Measurements from ENCODE around the gene BCAT1.
"Not testable (repeated sequence)": the region's sequence is repeated elsewhere in the genome, so short reads cannot be mapped to it uniquely, and the experiment has no call there.

The BCAT1 gene

GRCh38 chr12:24970177-24970576 is 21.3 kb upstream of the BCAT1 start:
- H3K36me3 Mint-ChIP-seq (ENCODE audit: low read depth), result no peaks in the 10 kb centered on the region
- peaks cover 3% of the 10 kb centered on the region for H3K9me3 Mint-ChIP-seq
- H3K4me3 Mint-ChIP-seq, result no peak overlapping the region

GRCh38 chr12:24966951-24967564 is 18.2 kb upstream of the BCAT1 start:
- no peak for TF ChIP-seq CTCF (IDR thresholded peaks at IDR 0.05; ENCODE audit: unreplicated experiment in 3 of 3)
- Mint-ChIP-seq H3K4me3 (no peak overlapping the region), H3K9me3 (peaks cover 15% of the 10 kb centered on the region), H3K36me3 (ENCODE audit: low read depth) (no peaks in the 10 kb centered on the region), H3K27ac (no peak overlapping the region), H3K27me3 (ENCODE audit: low read depth) (no peaks in the 10 kb centered on the region), H3K4me1 (no peaks in the 10 kb centered on the region)

More at GRCh38 chr12:24970177-24970576, 21.3 kb upstream of the BCAT1 start:
- peaks cover 1% of the 10 kb centered on the region for H3K4me1 Mint-ChIP-seq
- no peak for TF ChIP-seq CTCF (IDR thresholded peaks at IDR 0.05; ENCODE audit: unreplicated experiment in 3 of 3)
- no peak overlapping the region for H3K27ac Mint-ChIP-seq
- no peaks in the 10 kb centered on the region for H3K27me3 Mint-ChIP-seq (ENCODE audit: low read depth)

- H3K36me3 Mint-ChIP-seq (ENCODE audit: low read depth), result no peaks in the 10 kb centered on the region
- no peaks in the 10 kb centered on the region for H3K4me1 Mint-ChIP-seq
- no peak overlapping the region for H3K4me3 Mint-ChIP-seq
Measured at GRCh38 chr12:24964342-24964741, 15.4 kb upstream of the BCAT1 start.

GRCh38 chr12:24960222-24960855 is 11.4 kb upstream of the BCAT1 start:
- no peak overlapping the region for H3K4me3 Mint-ChIP-seq
- no peaks in the 10 kb centered on the region for H3K27me3 Mint-ChIP-seq (ENCODE audit: low read depth)
- no peaks in the 10 kb centered on the region for H3K36me3 Mint-ChIP-seq (ENCODE audit: low read depth)
- peak in 2 of 3 experiments; percentile 35 to 56 for TF ChIP-seq CTCF (IDR thresholded peaks at IDR 0.05; ENCODE audit: unreplicated experiment in 3 of 3)
- H3K4me1 Mint-ChIP-seq, result no peaks in the 10 kb centered on the region
- no peak overlapping the region for H3K27ac Mint-ChIP-seq
- peaks cover 12% of the 10 kb centered on the region for H3K9me3 Mint-ChIP-seq

More at GRCh38 chr12:24964342-24964741, 15.4 kb upstream of the BCAT1 start:
- H3K9me3 Mint-ChIP-seq, result peaks cover 15% of the 10 kb centered on the region
- no peak overlapping the region for H3K27ac Mint-ChIP-seq
- no peak for TF ChIP-seq CTCF (IDR thresholded peaks at IDR 0.05; ENCODE audit: unreplicated experiment in 3 of 3)
- H3K27me3 Mint-ChIP-seq (ENCODE audit: low read depth), result no peaks in the 10 kb centered on the region

GRCh38 chr12:24956351-24956750 is 7.5 kb upstream of the BCAT1 start:
- H3K9me3 Mint-ChIP-seq; H3K36me3 Mint-ChIP-seq (ENCODE audit: low read depth); H3K27me3 Mint-ChIP-seq (ENCODE audit: low read depth); H3K27ac Mint-ChIP-seq; H3K4me3 Mint-ChIP-seq; H3K4me1 Mint-ChIP-seq: not testable (repeated sequence)

- no peak overlapping the region for H3K4me3 Mint-ChIP-seq
- no peaks in the 10 kb centered on the region for H3K36me3 Mint-ChIP-seq (ENCODE audit: low read depth)
- no peak overlapping the region for H3K27ac Mint-ChIP-seq
- no peaks in the 10 kb centered on the region for H3K4me1 Mint-ChIP-seq
- TF ChIP-seq CTCF (IDR thresholded peaks at IDR 0.05; ENCODE audit: unreplicated experiment in 3 of 3), result no peak
- H3K27me3 Mint-ChIP-seq (ENCODE audit: low read depth), result peaks cover 7% of the 10 kb centered on the region
- no peaks in the 10 kb centered on the region for H3K9me3 Mint-ChIP-seq
Measured at GRCh38 chr12:24955853-24956252, 7.0 kb upstream of the BCAT1 start.
